K562 (cell line): ENCODE measurements around the gene SLC44A5.

Experiments
- KAT8 ChIP-seq: fragments of 450-650 bp; IDR thresholded peaks from 2 replicates; pipeline ENCODE4 v1.6.1; 2016; ENCODE audit warnings: low read depth, mild to moderate bottlenecking
- TAF1 ChIP-seq: IDR thresholded peaks from 2 replicates; pipeline ENCODE4 v1.6.1; 2011; ENCODE audit warnings: mild to moderate bottlenecking, low read length, moderate library complexity; ENCODE audit not compliant: insufficient read depth, control insufficient read depth, severe bottlenecking; ENCODE audit errors: extremely low read depth
- ZNF239 ChIP-seq: fragments of 250-450 bp; sonication (Bioruptor Pico); IDR thresholded peaks from 2 replicates; pipeline ENCODE4 v1.4.0; 2020; ENCODE audit warnings: mild to moderate bottlenecking
- ZNF511 ChIP-seq: sonication (generic); formaldehyde crosslinking; IDR thresholded peaks from 2 replicates; pipeline ENCODE4 v1.8.0; 2022; ENCODE audit warnings: mild to moderate bottlenecking, missing genetic modification reagents
- TF ChIP-seq, protein P1 (sequence below), 3 experiments: IDR thresholded peaks in 2 of 3; conservative IDR thresholded peaks in 1 of 3; 2 replicates each; pipeline ENCODE4 v1.5.1; 2011 to 2012; ENCODE audit warnings: low read length in 3 of 3, mild to moderate bottlenecking in 3 of 3, control low read depth in 2 of 3, improper control_type of control experiment in 1 of 3, inconsistent platforms in 1 of 3, low read depth in 1 of 3, mixed read lengths in 1 of 3, moderate library complexity in 1 of 3; ENCODE audit not compliant: insufficient read depth in 2 of 3
- TF ChIP-seq, protein P2 (sequence below), 2 experiments: IDR thresholded peaks; 2 replicates each; pipeline ENCODE4 v1.6.1; 2011; ENCODE audit warnings: borderline replicate concordance in 1 of 2, control low read depth in 1 of 2, low read depth in 1 of 2, low read length in 1 of 2, mild to moderate bottlenecking in 1 of 2, mixed read lengths in 1 of 2, moderate library complexity in 1 of 2; ENCODE audit not compliant: insufficient read depth in 1 of 2, insufficient read length in 1 of 2, poor library complexity in 1 of 2, severe bottlenecking in 1 of 2; ENCODE audit errors: extremely low read depth in 1 of 2

DNA sequence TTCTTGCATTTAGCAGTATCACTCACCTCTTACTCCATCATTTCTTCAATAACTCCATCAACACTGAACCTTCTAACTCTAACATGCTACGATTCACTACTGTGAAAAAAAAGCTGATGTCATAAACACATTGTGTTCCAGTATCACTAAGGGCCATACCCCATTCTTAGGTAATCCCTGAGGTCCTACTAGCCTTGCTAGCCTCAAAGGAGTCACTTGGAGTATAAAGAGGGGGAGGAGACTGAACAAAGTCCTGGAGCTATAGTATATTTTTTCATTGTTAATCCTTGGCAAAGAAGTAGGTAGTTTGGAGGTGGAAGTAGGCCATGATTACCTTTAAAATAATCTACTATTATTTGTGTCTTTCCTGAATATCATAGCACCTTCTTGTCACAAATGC, at the start of gene SLC44A5:
- TF ChIP-seq ZNF511 (CRISPR knock-in tag) (no peak), TAF1 (no peak), KAT8 (no peak), ZNF239 (CRISPR knock-in tag) (no peak)
- TF ChIP-seq, protein P1, sequence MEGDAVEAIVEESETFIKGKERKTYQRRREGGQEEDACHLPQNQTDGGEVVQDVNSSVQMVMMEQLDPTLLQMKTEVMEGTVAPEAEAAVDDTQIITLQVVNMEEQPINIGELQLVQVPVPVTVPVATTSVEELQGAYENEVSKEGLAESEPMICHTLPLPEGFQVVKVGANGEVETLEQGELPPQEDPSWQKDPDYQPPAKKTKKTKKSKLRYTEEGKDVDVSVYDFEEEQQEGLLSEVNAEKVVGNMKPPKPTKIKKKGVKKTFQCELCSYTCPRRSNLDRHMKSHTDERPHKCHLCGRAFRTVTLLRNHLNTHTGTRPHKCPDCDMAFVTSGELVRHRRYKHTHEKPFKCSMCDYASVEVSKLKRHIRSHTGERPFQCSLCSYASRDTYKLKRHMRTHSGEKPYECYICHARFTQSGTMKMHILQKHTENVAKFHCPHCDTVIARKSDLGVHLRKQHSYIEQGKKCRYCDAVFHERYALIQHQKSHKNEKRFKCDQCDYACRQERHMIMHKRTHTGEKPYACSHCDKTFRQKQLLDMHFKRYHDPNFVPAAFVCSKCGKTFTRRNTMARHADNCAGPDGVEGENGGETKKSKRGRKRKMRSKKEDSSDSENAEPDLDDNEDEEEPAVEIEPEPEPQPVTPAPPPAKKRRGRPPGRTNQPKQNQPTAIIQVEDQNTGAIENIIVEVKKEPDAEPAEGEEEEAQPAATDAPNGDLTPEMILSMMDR (IDR thresholded peaks at IDR 0.05 in 2 of 3, conservative IDR thresholded peaks at IDR 0.05 in 1 of 3; ENCODE audit: insufficient read depth in 2 of 3, low read depth in 1 of 3, low read length in 3 of 3): no peak
- TF ChIP-seq, protein P2, sequence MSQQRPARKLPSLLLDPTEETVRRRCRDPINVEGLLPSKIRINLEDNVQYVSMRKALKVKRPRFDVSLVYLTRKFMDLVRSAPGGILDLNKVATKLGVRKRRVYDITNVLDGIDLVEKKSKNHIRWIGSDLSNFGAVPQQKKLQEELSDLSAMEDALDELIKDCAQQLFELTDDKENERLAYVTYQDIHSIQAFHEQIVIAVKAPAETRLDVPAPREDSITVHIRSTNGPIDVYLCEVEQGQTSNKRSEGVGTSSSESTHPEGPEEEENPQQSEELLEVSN (IDR thresholded peaks at IDR 0.05; ENCODE audit: borderline replicate concordance in 1 of 2, extremely low read depth in 1 of 2, insufficient read depth in 1 of 2, insufficient read length in 1 of 2, low read depth in 1 of 2, low read length in 1 of 2, poor library complexity in 1 of 2, severe bottlenecking in 1 of 2): no peak
